NCI-H510A treated with DMSO at 0.1 percent for 48 hours (cell line): Measurements from ENCODE around the gene TRPC4.
"Not testable (repeated sequence)": the region's sequence is repeated elsewhere in the genome, so short reads cannot be mapped to it uniquely, and the experiment has no call there.

ENCODE experiments used
- DNase-seq: peaks from one replicate; lab custom pipeline; 2025; lab: John Stamatoyannopoulos, UW

TRPC4 gene

DNA sequence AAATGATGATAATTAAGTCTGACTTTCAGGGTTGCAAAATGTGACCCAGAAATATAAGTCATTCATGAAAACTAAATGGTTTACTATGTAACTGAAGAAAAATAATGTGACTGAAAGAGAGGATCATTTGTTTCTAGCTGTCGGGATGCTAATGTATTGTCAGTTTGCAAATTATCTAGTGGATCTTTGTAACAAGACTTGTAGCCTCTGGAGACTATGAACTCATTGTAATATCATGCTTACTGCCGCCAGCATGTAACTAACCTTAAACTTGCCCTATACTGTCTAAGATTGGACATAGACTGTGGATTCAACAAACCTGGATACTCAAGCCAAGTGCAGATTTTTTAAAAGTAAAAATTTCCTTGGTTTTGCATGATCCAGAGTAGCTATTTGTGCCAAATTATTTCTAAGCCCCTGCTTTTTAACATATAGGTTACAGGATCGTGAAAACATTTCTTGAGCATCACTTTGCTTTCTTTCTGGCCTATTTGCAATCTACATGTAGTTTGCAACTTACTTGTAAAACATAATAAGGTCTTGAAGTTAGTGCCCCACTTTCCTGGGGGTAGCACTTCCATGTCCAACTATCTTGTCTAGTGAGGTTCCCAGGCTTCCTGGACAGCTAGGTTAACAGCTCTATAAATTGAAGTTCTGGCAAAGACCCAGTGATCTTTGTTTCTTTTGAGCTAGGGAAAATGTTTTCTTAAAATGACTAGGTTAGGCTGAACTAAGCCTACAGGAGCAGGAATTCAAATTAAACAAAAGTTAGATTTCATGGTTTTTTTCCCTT is 267.7 kb downstream of the TRPC4 start:
- no peak for DNase-seq

DNA sequence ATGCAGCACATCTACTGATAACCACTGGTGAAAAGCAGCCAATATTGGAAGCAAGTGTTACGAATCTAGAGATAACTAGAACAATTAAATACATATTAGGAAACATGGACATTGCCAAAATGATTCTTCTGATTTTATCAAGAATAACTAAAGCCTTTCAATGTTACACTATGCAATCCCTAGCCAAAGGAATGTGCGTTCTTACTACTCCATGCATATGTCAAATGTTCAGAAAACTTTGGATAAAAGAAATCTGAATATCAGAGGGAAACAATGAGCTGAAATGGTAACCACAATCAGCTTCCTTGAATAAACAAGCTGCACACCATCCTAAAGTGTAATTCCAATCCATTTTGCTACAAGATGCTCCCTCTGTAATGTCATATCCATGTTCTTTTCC is 270.1 kb downstream of the TRPC4 start:
- DNase-seq = no peak

DNA sequence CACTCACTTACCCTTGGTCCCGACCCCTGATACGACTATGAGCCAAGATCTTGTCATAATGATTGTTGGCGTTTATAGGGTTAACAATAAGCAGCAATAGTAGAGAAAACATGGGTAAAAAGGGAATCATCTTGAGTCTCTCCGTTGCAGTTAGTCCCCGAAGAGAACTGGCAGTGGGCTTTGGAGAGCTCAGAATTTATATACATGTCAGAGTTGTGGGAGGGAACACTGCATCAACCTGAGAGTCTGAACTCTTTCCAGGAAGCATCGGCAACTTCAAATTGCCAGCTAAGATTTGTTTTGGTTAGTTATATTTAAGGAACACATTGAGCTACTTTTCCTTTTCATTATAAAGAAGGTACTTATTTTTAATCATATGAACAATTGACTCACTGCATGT is 271.0 kb downstream of the TRPC4 start, which contains the start of gene POSTN:
Gene POSTN (minus strand): TSS at position 172 of the 400 bp plus-strand sequence. CDS start 42 bp downstream, at position 130.
- DNase-seq = no peak

DNA sequence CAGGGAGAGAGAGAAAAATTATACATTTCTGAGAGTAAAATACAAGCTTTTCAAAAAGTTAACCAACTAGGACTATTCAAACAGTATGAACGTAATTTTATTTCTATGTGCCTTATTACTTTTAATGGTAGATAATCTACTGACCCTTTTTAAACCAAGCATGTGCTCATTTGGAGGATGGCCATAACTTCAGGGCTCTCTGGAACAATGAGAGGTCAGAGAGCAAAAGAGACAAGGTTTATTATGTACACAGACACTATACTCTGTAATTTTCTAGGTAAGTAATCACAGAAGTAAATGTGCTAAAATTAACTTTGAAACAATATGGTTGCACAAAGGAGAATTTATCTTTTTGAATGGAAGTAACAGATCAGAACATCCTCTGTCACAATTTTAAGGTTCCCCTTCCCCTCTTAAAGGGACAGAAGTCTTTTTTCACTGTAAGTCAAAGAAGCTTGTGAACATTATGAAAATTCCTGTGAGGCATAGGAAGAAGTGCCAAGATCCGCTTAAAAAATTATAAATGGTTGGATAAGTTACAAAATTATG is 272.0 kb downstream of the TRPC4 start:
- no peak for DNase-seq

DNA sequence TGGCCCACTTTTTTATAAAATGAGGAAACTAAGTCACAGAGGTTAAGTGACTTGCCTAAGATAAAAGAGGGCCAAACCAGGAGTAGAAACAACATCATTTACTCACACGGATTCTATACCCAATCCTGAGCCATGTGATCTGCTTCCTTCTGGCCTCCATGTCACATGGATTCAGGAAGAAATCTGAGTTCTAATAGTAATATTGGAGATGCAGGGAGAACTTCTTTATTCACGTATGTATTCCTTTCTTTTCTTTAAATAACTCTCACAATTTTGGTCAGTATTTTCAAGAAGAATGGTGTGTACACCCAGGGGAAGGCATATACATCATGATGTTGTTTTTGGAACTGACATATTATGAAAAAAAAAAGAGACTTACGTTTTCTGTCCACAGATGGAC is 272.8 kb downstream of the TRPC4 start:
- no peak for DNase-seq

DNA sequence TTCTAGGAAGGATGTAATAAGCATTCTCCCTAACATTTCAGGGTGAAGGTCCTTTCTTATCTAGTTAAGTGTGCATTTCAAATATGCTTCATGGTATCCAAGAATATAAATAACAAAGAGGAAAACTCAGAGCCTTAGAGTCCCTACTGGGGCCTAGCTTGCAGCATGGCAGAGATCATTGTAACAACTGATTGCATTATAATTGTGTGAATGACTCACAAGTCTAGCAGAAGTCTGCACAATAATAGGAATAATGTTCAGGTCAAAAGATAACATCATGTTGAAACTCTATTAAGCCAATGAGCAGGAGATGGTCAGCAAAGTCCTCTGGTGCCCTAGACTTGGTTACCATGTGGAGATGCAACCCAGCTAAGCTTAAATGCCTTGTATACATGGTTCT is 274.4 kb downstream of the TRPC4 start:
- DNase-seq = no peak

DNA sequence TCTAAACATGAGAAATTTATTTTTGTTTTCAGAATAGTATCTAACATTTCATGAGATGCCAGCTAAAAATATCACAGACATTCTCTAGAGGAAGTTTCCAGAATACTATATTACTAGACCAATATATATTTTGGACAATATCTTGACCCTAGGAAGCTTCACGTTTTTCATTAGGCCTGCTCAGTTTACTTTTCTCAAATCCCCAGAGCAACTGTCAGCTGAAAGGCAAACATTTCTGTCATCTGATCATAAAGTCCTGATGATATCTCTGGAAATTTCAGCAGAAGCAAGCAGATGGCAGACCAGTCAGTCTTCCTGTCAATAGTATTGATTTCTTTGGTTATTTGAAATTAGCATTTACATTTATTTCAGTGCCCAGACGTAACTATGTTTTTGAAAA is 275.0 kb downstream of the TRPC4 start:
- no peak for DNase-seq

DNA sequence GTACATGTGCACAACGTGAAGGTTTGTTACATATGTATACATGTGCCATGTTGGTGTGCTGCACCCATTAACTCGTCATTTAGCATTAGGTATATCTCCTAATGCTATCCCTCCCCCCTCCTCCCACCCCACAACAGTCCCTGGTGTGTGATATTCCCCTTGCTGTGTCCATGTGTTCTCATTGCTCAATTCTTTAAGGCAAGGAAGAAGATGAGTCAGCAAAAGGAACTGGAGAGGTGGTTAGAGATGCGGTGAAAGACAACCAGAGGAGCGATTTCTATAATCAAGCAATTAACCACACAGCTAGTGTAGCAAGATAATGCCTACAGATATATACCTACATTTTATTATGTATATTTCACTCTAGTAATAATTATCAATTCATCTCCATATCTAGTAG is 280.2 kb downstream of the TRPC4 start:
- DNase-seq = not testable (repeated sequence)

DNA sequence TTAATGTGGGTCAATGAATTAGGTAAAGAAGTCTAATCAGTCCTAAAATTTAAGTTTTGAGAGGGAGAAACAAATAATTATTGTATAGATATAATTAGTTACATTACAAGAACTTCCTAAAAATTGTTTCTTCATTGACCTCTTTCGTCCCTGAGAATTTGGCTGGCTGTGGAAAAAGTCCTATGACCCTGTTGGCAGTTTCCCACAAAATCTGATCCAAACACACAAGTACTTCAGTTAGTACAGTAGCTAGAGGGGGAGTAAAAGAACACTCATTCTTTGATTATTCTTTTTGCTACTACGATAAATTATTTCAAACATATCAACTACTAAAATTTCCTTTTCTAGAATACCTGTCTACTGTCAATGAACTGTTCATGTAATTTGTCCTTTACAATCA is 282.3 kb downstream of the TRPC4 start:
- no peak for DNase-seq
